Spinal cord (tissue), 10 donors: ENCODE data around the gene RDM1. TPM values are rescaled to one million over a fixed set of nuclear protein-coding genes. Genes with fewer than 3 reads are reported as not detected.

Experiments used
- DNase-seq, 6 donors: peaks; one replicate each; pipeline versions ENCODE4 v3.0.0 to v3.0.0-alpha.2; 2013 to 2015; ENCODE audit warnings: low spot score in 6 of 6, low read depth in 4 of 6
- H3K27ac ChIP-seq: one replicate; pipeline ENCODE4 v1.5.1; 2013; ENCODE audit warnings: low read depth, low read length, control low read depth
- H3K27me3 ChIP-seq: one replicate; pipeline ENCODE4 v1.6.1; 2013; ENCODE audit warnings: low read length; ENCODE audit not compliant: control insufficient read depth, insufficient read depth
- H3K36me3 ChIP-seq: one replicate; pipeline ENCODE4 v1.6.1; 2013; ENCODE audit warnings: low read length; ENCODE audit not compliant: control insufficient read depth, insufficient read depth
- H3K4me1 ChIP-seq: one replicate; pipeline ENCODE4 v1.6.1; 2013; ENCODE audit warnings: low read length; ENCODE audit not compliant: control insufficient read depth, insufficient read depth
- H3K4me3 ChIP-seq: one replicate; pipeline ENCODE4 v1.5.1; 2013; ENCODE audit warnings: low read depth, low read length, control low read depth
- H3K9me3 ChIP-seq: one replicate; pipeline ENCODE4 v1.6.1; 2013; ENCODE audit warnings: low read length; ENCODE audit not compliant: control insufficient read depth, insufficient read depth
- WGBS: methylation state at CpG from one replicate; pipeline ENCODE4 v1.1.5; 2013; ENCODE audit warnings: missing lambda C conversion rate; ENCODE audit not compliant: insufficient coverage; 5-methylcytosine and 5-hydroxymethylcytosine counted together
- long read RNA-seq, 4 donors: transcript quantifications; one replicate each; lab custom pipeline, GENCODE V29; 2026
- polyA plus RNA-seq, 2 donors: library from polyadenylated mRNA; unstranded; fragments of 120-200 nt; gene quantifications; one replicate each; pipeline ENCODE4 v1.2.1, GENCODE V29; 2013; ENCODE audit not compliant: insufficient read length in 2 of 2
- total RNA-seq, 2 donors: library from RNA; depleted of rRNA in 1 of 2; stranded (reverse); fragments of 120-200 nt in 1 of 2; fragments of >200 nt in 1 of 2; gene quantifications; one replicate each; pipeline versions ENCODE4 v1.2.3 to v1.2.4, GENCODE V29; 2013 to 2014
- donor health status: healthy.

RDM1 gene, protein sequence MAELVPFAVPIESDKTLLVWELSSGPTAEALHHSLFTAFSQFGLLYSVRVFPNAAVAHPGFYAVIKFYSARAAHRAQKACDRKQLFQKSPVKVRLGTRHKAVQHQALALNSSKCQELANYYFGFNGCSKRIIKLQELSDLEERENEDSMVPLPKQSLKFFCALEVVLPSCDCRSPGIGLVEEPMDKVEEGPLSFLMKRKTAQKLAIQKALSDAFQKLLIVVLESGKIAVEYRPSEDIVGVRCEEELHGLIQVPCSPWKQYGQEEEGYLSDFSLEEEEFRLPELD
- total RNA-seq (1 to 10 TPM; 1.4 TPM), polyA plus RNA-seq (1 to 10 TPM; 2.4 to 2.5 TPM)
- long read RNA-seq, donor 1, partial matches to known transcripts: 0 of 1 reads
- long read RNA-seq, donor 1, other reads (novel, unspliced or antisense): 0 of 1 reads
- long read RNA-seq, donor 2: 0 reads
- long read RNA-seq, donor 3, partial matches to known transcripts: 0 of 1 reads
- long read RNA-seq, donor 3, other reads (novel, unspliced or antisense): 0 of 1 reads
- long read RNA-seq, donor 4: 0 reads

DNA sequence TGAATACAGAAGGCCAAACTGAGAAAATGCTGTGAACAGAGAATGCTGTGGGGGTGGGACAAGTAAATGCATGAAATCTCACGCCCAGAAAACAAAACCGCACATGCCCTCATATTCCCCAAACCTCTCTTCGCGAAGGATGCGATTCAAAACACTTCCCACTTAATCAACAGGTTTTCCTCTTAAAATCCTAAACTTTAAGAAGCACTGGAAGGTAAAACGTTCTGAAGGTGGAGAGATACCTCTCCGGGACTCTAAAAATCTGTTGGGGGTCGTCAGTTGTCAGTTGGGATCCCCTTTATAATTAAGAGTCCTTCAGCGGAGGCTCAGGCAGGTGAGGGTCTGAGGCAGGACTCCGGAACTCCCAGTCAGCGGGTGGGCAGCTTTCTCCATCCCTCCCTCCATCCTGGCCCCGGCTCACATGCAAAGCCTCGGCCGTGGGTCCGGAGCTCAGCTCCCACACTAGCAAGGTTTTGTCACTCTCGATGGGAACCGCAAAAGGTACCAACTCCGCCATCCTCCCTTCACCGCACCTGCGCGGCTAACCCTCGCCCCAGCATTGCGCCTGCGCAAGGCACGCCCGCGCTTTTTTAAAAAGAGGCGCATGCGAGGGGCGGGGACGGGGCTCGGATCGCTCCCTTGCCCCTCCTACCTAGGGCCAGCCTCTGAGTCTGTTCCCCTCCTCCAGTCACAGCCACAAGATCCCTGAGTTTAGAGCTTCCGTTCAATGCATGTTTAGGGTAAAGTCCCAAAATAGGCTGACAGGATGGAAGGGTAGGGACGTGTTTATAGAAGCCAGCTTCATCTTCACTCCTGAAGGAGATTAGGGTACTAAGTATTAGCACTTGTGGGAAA is at the start of gene RDM1:
Gene RDM1 (minus strand): TSS at position 563 of the 855 bp plus-strand sequence. CDS start 46 bp downstream, at position 517.
- Histone ChIP-seq H3K4me1 (peaks cover 19% of the 10 kb centered on the region), H3K27me3 (no peaks in the 10 kb centered on the region), H3K27ac (no peak within 1 kb of the TSS), H3K9me3 (no peaks in the 10 kb centered on the region), H3K4me3 (peak within 1 kb of the TSS; percentile 68), H3K36me3 (no peaks in the 10 kb centered on the region)
- peak in 5 of 6 donors; percentile 38 to 90 (median 64) for DNase-seq
- 1% methylated on average over 27 of the region's 35 CpGs for WGBS

DNA sequence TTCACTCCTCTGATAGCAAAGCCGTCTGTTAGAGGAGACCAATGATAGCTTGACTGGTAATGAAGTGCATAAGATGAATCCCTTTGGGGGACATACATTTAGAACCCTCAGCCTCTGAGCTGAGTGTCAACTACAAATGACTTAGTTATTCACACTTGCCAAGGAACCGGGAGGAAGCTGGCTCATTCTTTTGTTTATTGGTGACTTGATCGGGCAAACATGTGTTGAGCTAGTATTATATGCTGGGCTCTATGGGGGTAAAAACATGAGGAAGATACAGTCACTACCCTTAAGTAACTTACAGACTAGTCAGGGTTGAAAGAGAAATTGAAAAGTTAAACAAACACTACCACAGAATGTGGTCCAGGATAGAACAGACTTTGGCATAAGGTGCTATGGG is 47.8 kb upstream of the RDM1 start:
- no CpG with 5 or more reads among the region's 3 CpGs for WGBS
- no peak overlapping the region for H3K4me3 ChIP-seq
- no peaks in the 10 kb centered on the region for H3K36me3 ChIP-seq
- no peaks in the 10 kb centered on the region for H3K9me3 ChIP-seq
- no peak overlapping the region for H3K27ac ChIP-seq
- no peak for DNase-seq
- no peaks in the 10 kb centered on the region for H3K4me1 ChIP-seq
- H3K27me3 ChIP-seq: no peaks in the 10 kb centered on the region

DNA sequence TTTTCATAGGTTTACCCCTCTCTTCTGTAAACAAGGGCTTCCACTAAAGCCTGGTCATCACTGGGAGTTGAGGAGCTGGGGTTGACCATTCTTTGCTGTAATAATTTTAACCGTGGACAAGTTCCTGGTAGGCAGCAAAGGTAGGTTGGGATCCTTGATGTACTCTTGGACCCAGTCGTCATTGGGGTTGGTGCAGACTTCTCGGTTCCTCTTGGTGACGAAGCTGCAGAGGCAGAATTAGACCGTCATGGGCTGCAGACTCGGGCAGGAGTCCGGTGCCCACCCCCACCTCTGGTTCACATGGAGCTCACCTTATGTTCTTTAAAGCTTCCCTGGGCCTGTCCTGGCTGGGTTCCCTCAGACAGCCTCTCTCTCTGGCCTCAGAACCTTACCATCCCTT is 46.9 kb upstream of the RDM1 start:
- Histone ChIP-seq H3K4me1 (no peaks in the 10 kb centered on the region), H3K36me3 (no peaks in the 10 kb centered on the region), H3K27me3 (no peaks in the 10 kb centered on the region), H3K9me3 (no peaks in the 10 kb centered on the region), H3K4me3 (no peak overlapping the region), H3K27ac (no peak overlapping the region)
- 99% methylated on average over 7 of the region's 7 CpGs for WGBS
- no peak for DNase-seq

DNA sequence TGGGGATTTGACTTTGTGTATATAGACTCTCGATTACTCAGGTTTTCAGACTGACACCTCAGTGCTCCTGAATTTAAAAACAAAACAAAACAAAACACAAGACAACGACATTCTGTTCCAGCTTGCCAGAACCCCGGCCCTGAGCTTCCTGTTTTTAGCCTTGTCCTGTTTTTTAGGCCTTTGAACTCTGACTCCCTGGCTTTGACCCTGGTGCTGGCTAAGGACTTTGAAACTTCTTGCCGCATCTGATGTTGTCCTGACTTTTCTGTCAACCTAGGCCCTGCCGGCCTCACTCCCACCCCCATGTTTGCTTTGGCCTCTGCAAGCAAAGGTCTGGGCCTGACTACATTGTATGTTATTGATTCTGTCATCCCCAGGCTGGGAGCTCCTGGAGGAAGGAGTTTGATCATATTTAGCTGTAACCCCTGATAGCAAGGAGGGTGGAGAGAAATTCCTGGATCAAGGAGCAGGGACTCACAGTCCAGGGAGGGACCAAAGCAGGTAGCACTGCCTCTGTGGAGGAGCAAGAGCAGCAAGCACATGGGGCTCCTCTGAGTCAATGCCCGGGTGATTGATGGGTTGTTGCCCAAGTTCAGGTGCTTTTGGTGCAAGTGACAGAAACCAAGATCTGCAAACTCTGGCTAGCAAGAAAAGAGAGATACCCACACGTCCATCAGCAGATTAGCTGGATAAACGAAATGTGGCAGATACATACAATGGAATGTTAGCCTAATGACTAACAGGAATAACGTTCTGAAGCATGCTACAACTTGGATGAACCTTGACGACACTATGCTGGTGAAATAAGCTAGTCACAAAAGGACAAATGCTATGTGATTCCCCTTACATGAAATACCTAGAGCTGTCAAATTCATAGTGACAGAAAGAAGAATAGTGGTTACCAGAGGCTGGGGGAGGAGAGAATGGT is 43.0 kb upstream of the RDM1 start:
- 79% methylated on average over 7 of the region's 10 CpGs for WGBS
- Histone ChIP-seq H3K4me3 (no peak overlapping the region), H3K27me3 (no peaks in the 10 kb centered on the region), H3K27ac (no peak overlapping the region), H3K4me1 (no peaks in the 10 kb centered on the region), H3K36me3 (no peaks in the 10 kb centered on the region), H3K9me3 (no peaks in the 10 kb centered on the region)
- peak in 1 of 6 donors; percentile 7 for DNase-seq

DNA sequence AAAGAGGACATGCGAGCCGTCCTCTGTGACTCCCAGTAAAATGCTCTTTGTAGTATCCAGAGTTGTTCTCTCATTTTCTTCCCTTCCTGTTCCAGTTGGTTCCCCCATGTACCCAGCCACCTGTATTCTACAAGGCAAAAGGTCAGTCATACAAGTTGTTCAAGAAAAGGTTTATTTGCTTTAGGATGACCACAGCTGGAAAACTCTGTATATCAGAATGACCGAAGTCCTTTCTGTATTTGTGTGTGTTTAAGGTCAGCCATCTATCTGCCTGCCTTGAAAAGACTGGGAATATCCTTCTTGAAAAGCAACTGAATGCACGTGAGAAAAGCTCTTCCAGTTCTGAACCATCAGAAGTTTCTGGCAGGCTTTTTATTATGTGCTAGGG is 42.4 kb upstream of the RDM1 start:
- H3K27me3 ChIP-seq: no peaks in the 10 kb centered on the region
- no peak overlapping the region for H3K4me3 ChIP-seq
- H3K9me3 ChIP-seq: no peaks in the 10 kb centered on the region
- no peak for DNase-seq
- H3K4me1 ChIP-seq: no peaks in the 10 kb centered on the region
- H3K36me3 ChIP-seq: no peaks in the 10 kb centered on the region
- H3K27ac ChIP-seq: no peak overlapping the region
- 55% methylated on average over 1 of the region's 4 CpGs for WGBS

DNA sequence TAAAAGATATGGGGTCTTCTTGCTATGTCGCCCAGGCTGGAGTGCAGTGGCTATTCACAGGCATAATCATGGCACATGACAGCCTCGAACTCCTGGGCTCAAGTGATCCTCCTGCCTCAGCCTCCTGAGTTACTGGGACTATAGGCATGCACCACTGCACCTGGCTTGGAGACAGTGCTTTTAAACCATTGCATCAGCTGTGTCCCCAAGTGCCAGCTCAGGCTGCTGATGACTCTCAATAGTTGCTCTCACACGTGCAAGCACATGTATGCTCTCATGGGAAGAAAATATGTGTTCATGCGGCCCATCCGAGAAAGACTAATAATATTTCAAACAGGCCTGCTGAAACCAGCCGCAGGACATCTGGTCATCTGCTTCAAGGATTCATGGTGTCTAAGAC is 42.0 kb upstream of the RDM1 start:
- DNase-seq: no peak
- Histone ChIP-seq H3K4me3 (no peak overlapping the region), H3K27ac (no peak overlapping the region), H3K4me1 (no peaks in the 10 kb centered on the region), H3K9me3 (no peaks in the 10 kb centered on the region), H3K27me3 (no peaks in the 10 kb centered on the region), H3K36me3 (no peaks in the 10 kb centered on the region)
- 80% methylated on average over 6 of the region's 6 CpGs for WGBS

DNA sequence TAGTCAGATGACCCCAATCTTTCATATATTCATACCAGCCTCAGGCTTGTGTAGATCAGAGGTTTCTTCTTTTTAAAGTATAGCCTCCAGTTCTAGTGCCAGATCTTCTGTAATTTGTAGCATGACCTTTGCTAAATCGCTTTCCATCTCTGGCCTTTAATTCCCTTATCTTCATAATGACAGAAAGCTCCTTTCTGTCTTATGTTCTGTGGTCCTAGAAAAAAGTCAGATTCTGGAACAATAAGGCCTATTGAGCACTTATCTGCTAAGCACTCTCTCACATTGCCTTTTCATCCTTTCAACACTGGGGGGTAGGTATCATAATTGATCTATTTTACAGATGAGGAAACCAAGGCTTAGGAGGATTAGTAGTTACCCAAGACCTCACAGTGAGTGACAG is 41.5 kb upstream of the RDM1 start:
- Histone ChIP-seq H3K9me3 (no peaks in the 10 kb centered on the region), H3K27ac (no peak overlapping the region), H3K4me3 (no peak overlapping the region), H3K27me3 (no peaks in the 10 kb centered on the region), H3K4me1 (no peaks in the 10 kb centered on the region), H3K36me3 (no peaks in the 10 kb centered on the region)
- DNase-seq: no peak
- WGBS: no CpG with 5 or more reads among the region's 1 CpG

DNA sequence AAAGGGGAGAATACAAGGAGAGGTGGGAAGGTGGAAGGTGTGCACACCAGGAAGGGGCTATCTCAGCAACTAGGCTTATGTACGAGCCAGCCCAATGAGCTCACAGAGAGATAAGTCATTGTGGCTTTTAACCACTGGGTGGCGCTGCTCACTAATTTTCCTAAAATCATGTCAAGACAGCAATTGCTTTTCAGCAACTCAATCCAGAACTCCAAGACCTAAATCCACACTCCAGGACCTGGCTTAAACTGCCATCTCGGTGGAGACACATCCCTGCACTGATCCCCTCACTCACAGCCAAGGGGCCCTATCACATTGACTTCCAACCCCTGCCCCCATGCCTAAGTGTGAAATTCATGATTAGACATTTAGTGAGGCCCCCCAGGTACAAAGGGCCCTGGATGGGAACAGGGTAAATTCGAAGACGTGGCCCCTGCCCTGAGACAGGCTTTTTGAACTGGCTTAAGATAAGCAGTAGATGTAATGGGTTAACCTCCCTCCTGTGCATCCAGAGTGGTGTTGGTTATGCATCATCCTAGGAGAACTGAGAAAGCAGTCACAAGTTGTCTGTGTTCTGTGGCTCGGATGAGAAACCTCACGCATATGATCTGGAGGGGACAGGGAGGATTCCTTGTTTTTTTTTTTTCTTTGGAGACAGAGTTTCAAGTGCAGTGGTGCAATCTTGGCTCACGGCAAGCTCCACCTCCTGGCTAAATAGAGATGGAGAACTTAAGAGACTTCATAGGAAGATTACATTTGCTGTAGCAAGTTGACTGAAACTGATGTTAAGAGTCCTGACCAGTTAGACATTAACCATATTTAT is 39.2 kb upstream of the RDM1 start:
- Histone ChIP-seq H3K4me3 (no peak overlapping the region), H3K36me3 (no peaks in the 10 kb centered on the region), H3K27me3 (no peaks in the 10 kb centered on the region), H3K4me1 (no peaks in the 10 kb centered on the region), H3K27ac (no peak overlapping the region), H3K9me3 (no peaks in the 10 kb centered on the region)
- 49% methylated on average over 7 of the region's 8 CpGs for WGBS
- DNase-seq: peak; percentile 74 to 97 (median 84)
